ENCODE data around the gene ARHGAP40. TPM values are rescaled to one million over a fixed set of nuclear protein-coding genes. Genes with fewer than 3 reads are reported as not detected.
A peak's percentile ranks its signal among the peaks of the same experiment; 100 is the strongest.

The ARHGAP40 gene
- total and polyA plus RNA-seq, 2 donors (not counting 3 experiments of a cell fraction or from before 2014, with no cell fraction given) = 0.18 to 0.20 TPM

- no peak for TF ChIP-seq POLR2AphosphoS5 (IDR thresholded peaks at IDR 0.05; ENCODE audit: insufficient read depth, low read depth, low read length)
- TF ChIP-seq JUN (IDR thresholded peaks at IDR 0.05; ENCODE audit: borderline replicate concordance, insufficient read depth, insufficient read length, low read depth) = no peak
- no peak for TF ChIP-seq GATA2 (IDR thresholded peaks at IDR 0.05; ENCODE audit: insufficient read depth, insufficient read length, low read depth, low read length)
- no peak for TF ChIP-seq MYC (IDR thresholded peaks at IDR 0.05; ENCODE audit: low read depth, low read length)
- TF ChIP-seq POLR2A (IDR thresholded peaks at IDR 0.05; ENCODE audit: low read depth, low read length) = no peak
- no peak for TF ChIP-seq MAX (IDR thresholded peaks at IDR 0.05; ENCODE audit: insufficient read depth, insufficient read length)
- TF ChIP-seq FOS (IDR thresholded peaks at IDR 0.05; ENCODE audit: borderline replicate concordance, insufficient read depth, low read length) = no peak
- BruUV-seq (replicated peaks) = no TSS peak
- Histone ChIP-seq H3K36me3 (ENCODE audit: control insufficient read depth in 2 of 2, extremely low read depth in 1 of 2, insufficient read depth in 2 of 2, low read length in 2 of 2) (no peaks in the 10 kb centered on the region), H3K9ac (replicated peaks; ENCODE audit: extremely low read depth, insufficient read depth, low read length) (no peak overlapping the region), H3K9me1 (replicated peaks; ENCODE audit: control insufficient read depth, extremely low read depth, insufficient read depth, low read length) (no peaks in the 10 kb centered on the region), H2AFZ (ENCODE audit: low read depth, low read length) (no peak overlapping the region), H3K4me2 (ENCODE audit: insufficient read depth, low read length) (no peak overlapping the region), H3K4me1 (ENCODE audit: control insufficient read depth, extremely low read depth, insufficient read depth, low read length) (no peaks in the 10 kb centered on the region), H3K27ac (ENCODE audit: insufficient read depth, low read depth, low read length) (no peak overlapping the region), H3K79me2 (ENCODE audit: control insufficient read depth, insufficient read depth, low read length) (no peaks in the 10 kb centered on the region), H3K4me3 (replicated peaks in 1 of 3; ENCODE audit: insufficient read depth in 1 of 3, low read depth in 1 of 3, low read length in 3 of 3) (no peak overlapping the region), H3K9me3 (replicated peaks; ENCODE audit: control insufficient read depth, insufficient read depth, low read length) (no peaks in the 10 kb centered on the region), H3K27me3 (ENCODE audit: control insufficient read depth in 2 of 2, insufficient read depth in 2 of 2, low read length in 2 of 2) (peaks cover 0 to 6% of the 10 kb centered on the region in 2 experiments), H4K20me1 (replicated peaks; ENCODE audit: control insufficient read depth, extremely low read depth, insufficient read depth, low read length) (peaks cover 2% of the 10 kb centered on the region)
- DNase-seq (ENCODE audit: low read depth, low spot score) (no peak), FAIRE-seq (no peak)
- ChIA-PET POLR2A (no interaction called here), CTCF (interaction anchor here (1.3 kb wide), 1 partner anchor 10 kb away, joined by 5 read pairs; no protein-coding TSS in a partner anchor)
- dilution Hi-C loops (cut with MboI; ENCODE audit: extremely low pct_ligation_motif_present, low sequenced_read_pairs) (no loop called here), intact Hi-C loops (cut with micrococcal nuclease) (no loop called here)
Observed at GRCh38 chr20:38685271-38685670, 83.7 kb downstream of the ARHGAP40 start.

GRCh38 chr20:38685853-38686473 lies 84.4 kb downstream of the ARHGAP40 start:
- no TSS peak for BruUV-seq (replicated peaks)
- Histone ChIP-seq H3K27ac (ENCODE audit: insufficient read depth, low read depth, low read length) (no peak overlapping the region), H3K79me2 (ENCODE audit: control insufficient read depth, insufficient read depth, low read length) (no peaks in the 10 kb centered on the region), H3K4me1 (ENCODE audit: control insufficient read depth, extremely low read depth, insufficient read depth, low read length) (no peaks in the 10 kb centered on the region), H4K20me1 (replicated peaks; ENCODE audit: control insufficient read depth, extremely low read depth, insufficient read depth, low read length) (peaks cover 2% of the 10 kb centered on the region), H3K36me3 (ENCODE audit: control insufficient read depth in 2 of 2, extremely low read depth in 1 of 2, insufficient read depth in 2 of 2, low read length in 2 of 2) (no peaks in the 10 kb centered on the region), H3K9me3 (replicated peaks; ENCODE audit: control insufficient read depth, insufficient read depth, low read length) (no peaks in the 10 kb centered on the region), H3K4me3 (replicated peaks in 1 of 3; ENCODE audit: insufficient read depth in 1 of 3, low read depth in 1 of 3, low read length in 3 of 3) (no peak overlapping the region), H3K9ac (replicated peaks; ENCODE audit: extremely low read depth, insufficient read depth, low read length) (no peak overlapping the region), H3K9me1 (replicated peaks; ENCODE audit: control insufficient read depth, extremely low read depth, insufficient read depth, low read length) (no peaks in the 10 kb centered on the region), H3K27me3 (ENCODE audit: control insufficient read depth in 2 of 2, insufficient read depth in 2 of 2, low read length in 2 of 2) (peaks cover 0 to 6% of the 10 kb centered on the region in 2 experiments), H3K4me2 (ENCODE audit: insufficient read depth, low read length) (no peak overlapping the region), H2AFZ (ENCODE audit: low read depth, low read length) (no peak overlapping the region)
- dilution Hi-C loops (cut with MboI; ENCODE audit: extremely low pct_ligation_motif_present, low sequenced_read_pairs) (no loop called here), intact Hi-C loops (cut with micrococcal nuclease) (no loop called here)
- TF ChIP-seq MYC (IDR thresholded peaks at IDR 0.05; ENCODE audit: low read depth, low read length) = no peak
- TF ChIP-seq CTCF (IDR thresholded peaks at IDR 0.05; ENCODE audit: extremely low read depth in 1 of 2, insufficient read depth in 1 of 2, low read depth in 1 of 2, low read length in 2 of 2) = no peak
- CTCF ChIA-PET = interaction anchor here (0.6 to 1.3 kb wide), 2 partner anchors 10 to 18 kb away, joined by 3 to 5 read pairs; no protein-coding TSS in a partner anchor
- FAIRE-seq = peak; percentile 75
- POLR2A ChIA-PET = no interaction called here
- DNase-seq (ENCODE audit: low read depth, low spot score) = peak; percentile 50

All from endothelial cell of umbilical vein (primary cell).